Tibial nerve (tissue), 4 donors: Measurements from ENCODE around the gene MYO5A. TPM values are rescaled to one million over a fixed set of nuclear protein-coding genes. Genes with fewer than 3 reads are reported as not detected.

ENCODE experiments used
- DNase-seq, 2 donors: peaks; one replicate each; pipeline ENCODE4 v3.0.0-alpha.2; 2019; ENCODE audit warnings: low spot score in 2 of 2
- H3K27ac ChIP-seq, 4 donors: fragments of 200-600 bp; sonication (generic) in 3 of 4; one replicate each; pipeline ENCODE4 v1.5.1; 2017 to 2019; ENCODE audit warnings: mild to moderate bottlenecking in 1 of 4
- H3K27me3 ChIP-seq, 2 donors: fragments of 200-600 bp; sonication (generic) in 1 of 2; one replicate each; pipeline versions ENCODE4 v1.5.1 to v1.6.0; 2017 to 2019
- H3K36me3 ChIP-seq, 3 donors: fragments of 200-600 bp; sonication (generic); one replicate each; pipeline ENCODE4 v1.5.1; 2018 to 2019
- H3K4me1 ChIP-seq, 4 donors: fragments of 200-600 bp; sonication (generic) in 3 of 4; one replicate each; pipeline ENCODE4 v1.5.1; 2017 to 2019
- H3K4me3 ChIP-seq, 4 donors: fragments of 200-600 bp; sonication (generic) in 3 of 4; one replicate each; pipeline ENCODE4 v1.5.1; 2017 to 2019; ENCODE audit warnings: mild to moderate bottlenecking in 1 of 4, moderate library complexity in 1 of 4
- H3K9me3 ChIP-seq, 4 donors: fragments of 200-600 bp; sonication (generic) in 3 of 4; one replicate each; pipeline ENCODE4 v1.5.1; 2017 to 2019
- CTCF ChIP-seq, 5 experiments: fragments of 200-600 bp in 3 of 5; fragments of 450-650 bp in 2 of 5; sonication (generic) in 3 of 5; IDR thresholded peaks; one replicate each; pipeline ENCODE4 v1.5.1; 2016 to 2019; ENCODE audit warnings: antibody characterized with exemption in 5 of 5, mild to moderate bottlenecking in 3 of 5, moderate library complexity in 2 of 5
- EP300 ChIP-seq, 2 donors: sonication (generic); formaldehyde crosslinking; IDR thresholded peaks; one replicate each; pipeline ENCODE4 v1.6.1; 2017; ENCODE audit warnings: antibody characterized with exemption in 2 of 2, mild to moderate bottlenecking in 1 of 2
- POLR2A ChIP-seq, 2 donors: fragments of 450-650 bp; IDR thresholded peaks; one replicate each; pipeline ENCODE4 v1.6.1; 2017; ENCODE audit warnings: antibody characterized with exemption in 2 of 2, mild to moderate bottlenecking in 2 of 2, moderate library complexity in 2 of 2
- WGBS, 2 donors: methylation state at CpG; one replicate each; pipeline ENCODE4 v1.1.5; 2018; 5-methylcytosine and 5-hydroxymethylcytosine counted together
- total RNA-seq, 4 donors: library from RNA; depleted of rRNA; stranded (reverse); fragments of >200 nt; gene quantifications; one replicate each; pipeline ENCODE4 v1.1.0, GENCODE V29; 2016

Gene MYO5A
- total RNA-seq, 4 donors from 2014 or later, result 38.7 to 101 (median 46.9) TPM

DNA sequence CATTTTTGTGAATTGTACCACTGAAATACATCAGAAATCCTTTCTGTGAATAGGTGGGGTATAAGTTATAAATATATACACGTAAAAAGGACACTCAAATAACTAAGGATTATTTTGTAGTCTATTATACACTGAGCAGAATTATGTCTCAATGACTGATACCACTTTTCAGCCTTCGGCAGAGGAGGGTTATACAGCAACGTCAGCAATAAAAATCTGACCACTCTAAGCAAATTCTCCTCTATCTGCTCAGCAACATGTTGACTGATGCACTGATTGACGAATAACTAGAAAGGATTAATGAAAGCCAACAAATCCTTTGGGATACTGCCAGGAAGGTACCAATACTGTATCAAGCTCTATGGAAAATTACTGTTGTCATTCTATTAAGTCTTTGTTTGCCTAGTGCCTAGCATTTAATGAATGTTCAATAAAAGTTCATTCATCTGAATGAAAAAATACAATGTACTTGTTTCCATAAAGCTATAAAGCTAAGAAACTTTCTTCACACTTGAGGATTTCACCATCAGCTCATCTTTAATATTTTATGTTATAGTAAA lies 34.9 kb upstream of the MYO5A start:
- no peaks in the 10 kb centered on the region for H3K9me3 ChIP-seq
- peaks cover 0 to 86% (median 46%) of the 10 kb centered on the region in 4 donors for H3K4me1 ChIP-seq
- no peak overlapping the region for H3K27ac ChIP-seq
- DNase-seq, result no peak
- H3K27me3 ChIP-seq, result no peaks in the 10 kb centered on the region
- peaks cover 0 to 11% (median 0%) of the 10 kb centered on the region in 3 donors for H3K36me3 ChIP-seq
- no peak overlapping the region for H3K4me3 ChIP-seq
- TF ChIP-seq EP300 (IDR thresholded peaks at IDR 0.05) (no peak), CTCF (IDR thresholded peaks at IDR 0.05) (no peak), POLR2A (IDR thresholded peaks at IDR 0.05) (no peak)
- 50 to 56% methylated on average over 4 of the region's 4 CpGs for WGBS, 2 donors

DNA sequence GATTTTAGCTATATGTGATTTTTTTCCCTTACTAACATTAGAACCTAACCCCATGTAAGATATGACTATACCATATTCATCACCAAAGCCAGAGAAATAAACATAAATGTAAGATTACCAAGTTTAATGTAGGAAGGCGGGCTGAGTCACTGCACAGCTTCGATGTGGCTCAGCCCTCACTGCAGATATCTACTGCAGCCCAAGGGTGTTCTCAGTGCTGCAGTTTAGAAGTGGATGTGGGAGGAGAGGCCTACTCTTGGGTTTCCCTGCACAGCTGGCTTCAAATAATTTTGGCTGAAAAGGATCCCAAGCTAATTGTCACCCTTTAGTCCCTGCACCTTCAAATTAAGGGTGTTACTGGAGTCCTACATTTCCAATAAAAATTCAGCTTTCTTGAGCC lies 30.9 kb upstream of the MYO5A start:
- TF ChIP-seq CTCF (IDR thresholded peaks at IDR 0.05), result no peak
- TF ChIP-seq POLR2A (IDR thresholded peaks at IDR 0.05), result no peak
- no peak for TF ChIP-seq EP300 (IDR thresholded peaks at IDR 0.05)
- Histone ChIP-seq H3K27ac (no peak overlapping the region), H3K4me1 (peaks cover 0 to 71% (median 23%) of the 10 kb centered on the region in 4 donors), H3K27me3 (no peaks in the 10 kb centered on the region), H3K36me3 (peaks cover 0 to 14% (median 0%) of the 10 kb centered on the region in 3 donors), H3K4me3 (no peak overlapping the region), H3K9me3 (no peaks in the 10 kb centered on the region)
- no peak for DNase-seq
- whole genome bisulfite sequencing, 2 donors, result 67 to 75% methylated on average over 2 of the region's 2 CpGs

DNA sequence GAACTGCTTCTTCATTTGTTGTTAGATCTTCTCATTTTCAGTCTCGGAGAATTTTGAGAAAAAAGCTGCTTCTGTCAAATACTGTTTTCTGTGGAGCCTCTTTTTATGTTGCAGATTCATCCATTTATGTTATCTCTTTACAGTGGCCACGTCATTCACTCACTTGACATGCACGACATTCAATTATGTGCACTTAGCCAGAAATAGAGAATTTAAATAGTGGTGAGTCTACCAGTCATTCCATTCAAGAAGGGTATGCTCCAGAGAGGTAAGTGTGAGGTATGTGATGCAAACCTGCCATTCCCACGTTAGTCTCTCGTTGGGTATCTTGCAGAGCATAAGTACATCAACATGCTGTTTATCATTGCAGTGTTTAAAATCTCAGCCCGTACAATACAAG lies 30.3 kb upstream of the MYO5A start:
- TF ChIP-seq CTCF (IDR thresholded peaks at IDR 0.05) (no peak), EP300 (IDR thresholded peaks at IDR 0.05) (no peak), POLR2A (IDR thresholded peaks at IDR 0.05) (no peak)
- WGBS, 2 donors, result 91 to 94% methylated on average over 6 of the region's 6 CpGs
- Histone ChIP-seq H3K4me3 (no peak overlapping the region), H3K36me3 (peaks cover 0 to 19% (median 0%) of the 10 kb centered on the region in 3 donors), H3K4me1 (peaks cover 0 to 65% (median 19%) of the 10 kb centered on the region in 4 donors), H3K27me3 (no peaks in the 10 kb centered on the region), H3K9me3 (no peaks in the 10 kb centered on the region), H3K27ac (no peak overlapping the region)
- DNase-seq, result no peak

DNA sequence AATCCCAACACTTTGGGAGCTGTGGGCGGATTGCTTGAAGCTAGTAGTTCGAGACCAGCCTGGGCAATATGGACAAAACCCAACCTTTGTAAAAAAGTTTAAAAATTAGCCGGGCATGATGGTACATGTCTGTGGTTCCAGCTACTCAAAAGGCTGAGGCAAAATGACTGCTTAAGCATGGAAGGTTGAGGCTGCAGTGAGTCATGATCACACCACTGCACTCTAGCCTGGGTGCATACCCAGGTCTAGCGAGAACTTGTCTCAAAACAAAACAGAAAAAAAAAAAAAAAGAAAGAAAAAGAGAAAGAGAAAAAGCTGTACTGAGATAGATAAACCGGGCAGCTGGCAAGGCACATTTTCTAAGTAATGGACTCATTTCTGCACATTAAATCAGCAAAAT lies 29.5 kb upstream of the MYO5A start:
- Histone ChIP-seq H3K4me1 (peaks cover 0 to 57% (median 15%) of the 10 kb centered on the region in 4 donors), H3K9me3 (no peaks in the 10 kb centered on the region), H3K27me3 (no peaks in the 10 kb centered on the region), H3K36me3 (peaks cover 0 to 25% (median 0%) of the 10 kb centered on the region in 3 donors), H3K4me3 (no peak overlapping the region), H3K27ac (no peak overlapping the region)
- WGBS, 2 donors, result 87 to 93% methylated on average over 5 of the region's 5 CpGs
- TF ChIP-seq CTCF (IDR thresholded peaks at IDR 0.05), result no peak
- TF ChIP-seq POLR2A (IDR thresholded peaks at IDR 0.05), result no peak
- TF ChIP-seq EP300 (IDR thresholded peaks at IDR 0.05), result no peak
- DNase-seq, result no peak

- Histone ChIP-seq H3K4me1 (peaks cover 0 to 53% (median 14%) of the 10 kb centered on the region in 4 donors), H3K27me3 (no peaks in the 10 kb centered on the region), H3K9me3 (no peaks in the 10 kb centered on the region), H3K4me3 (no peak overlapping the region), H3K27ac (no peak overlapping the region), H3K36me3 (peaks cover 0 to 25% (median 0%) of the 10 kb centered on the region in 3 donors)
- TF ChIP-seq POLR2A (IDR thresholded peaks at IDR 0.05) (no peak), CTCF (IDR thresholded peaks at IDR 0.05) (no peak), EP300 (IDR thresholded peaks at IDR 0.05) (no peak)
- DNase-seq, result no peak
Observed at GRCh38 chr15:52557274-52557641, 28.6 kb upstream of the MYO5A start.
